Neural cell (in vitro differentiated cells): Measurements from ENCODE around the gene HOXB6.

Experiments used
- CTCF ChIP-seq: fragments of 450-650 bp; IDR thresholded peaks from 2 replicates; pipeline ENCODE4 v1.5.1; 2014; ENCODE audit warnings: antibody characterized with exemption, mild to moderate bottlenecking, moderate library complexity; ENCODE audit not compliant: poor library complexity, severe bottlenecking
- EP300 ChIP-seq: fragments of 450-650 bp; conservative IDR thresholded peaks from 2 replicates; pipeline ENCODE4 v1.6.1; 2014; ENCODE audit warnings: antibody characterized with exemption, mild to moderate bottlenecking, moderate library complexity; ENCODE audit not compliant: poor library complexity, severe bottlenecking
- EZH2 ChIP-seq: fragments of 200-600, 300-800 bp; shearing (Covaris generic), sonication (generic); IDR thresholded peaks from 2 replicates; pipeline ENCODE4 v1.6.1; 2014; ENCODE audit warnings: antibody characterized with exemption, low read length, borderline replicate concordance, mild to moderate bottlenecking; ENCODE audit not compliant: insufficient read depth, poor library complexity, severe bottlenecking
- RAD21 ChIP-seq: fragments of 450-650 bp; conservative IDR thresholded peaks from 2 replicates; pipeline ENCODE4 v1.6.1; 2014; ENCODE audit warnings: antibody characterized with exemption, mild to moderate bottlenecking, moderate library complexity

GRCh38 chr17:48592577-48592976, 12.2 kb downstream of the HOXB6 start:
- TF ChIP-seq CTCF (no peak), EZH2 (no peak), EP300 (no peak), RAD21 (no peak)
